GM12891 (cell line): ENCODE measurements around the gene SPOPL.

ENCODE experiments used
- POLR2A ChIP-seq: IDR thresholded peaks from 2 replicates; pipeline ENCODE4 v1.6.1; 2011; ENCODE audit warnings: low read depth, low read length, control low read depth
- POLR2AphosphoS5 ChIP-seq: IDR thresholded peaks from 2 replicates; pipeline ENCODE4 v1.6.1; 2011; ENCODE audit warnings: low read depth, low read length, control low read depth
- TAF1 ChIP-seq: IDR thresholded peaks from 2 replicates; pipeline ENCODE4 v1.6.1; 2011; ENCODE audit warnings: low read depth, low read length, control low read depth

DNA sequence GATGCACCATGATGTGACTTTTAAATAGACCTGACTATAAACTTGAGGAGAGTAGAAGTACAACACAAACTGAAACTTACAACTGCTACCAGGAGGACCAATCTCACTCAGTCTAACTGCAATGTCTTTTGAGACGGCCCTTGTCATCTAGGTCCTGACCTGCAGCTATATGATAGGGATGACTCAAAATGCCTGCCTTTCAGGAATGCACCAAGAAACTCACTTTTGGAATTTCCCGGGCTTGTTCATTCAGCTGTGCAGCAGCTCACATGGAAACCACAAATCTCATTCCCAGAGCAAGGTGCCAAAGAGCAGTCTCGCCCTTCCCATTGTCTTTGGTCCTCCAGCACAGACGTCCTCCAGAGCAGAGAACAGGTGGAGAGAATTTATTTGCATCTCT is 113.7 kb downstream of the SPOPL start:
- TF ChIP-seq POLR2A (no peak), TAF1 (no peak), POLR2AphosphoS5 (no peak)
